Activated CD4-positive, alpha-beta memory T cell treated with anti-CD3 and anti-CD28 coated beads, Interleukin-2, amount 10 ng/mL, durations not matched to agents 7 days and 5 days (primary cell): ENCODE measurements around the gene MAGOHB. TPM values are rescaled to one million over a fixed set of nuclear protein-coding genes. Genes with fewer than 3 reads are reported as not detected.
"Not testable (repeated sequence)": the region's sequence is repeated elsewhere in the genome, so short reads cannot be mapped to it uniquely, and the experiment has no call there.

ENCODE experiments used
- CTCF ChIA-PET: fragments of 350-600 bp; sonication (Branson Sonifier 250); formaldehyde crosslinking; loops from one replicate; lab custom pipeline; 2021; ENCODE audit warnings: antibody characterized with exemption, inconsistent platforms; lab: Charles Lee
- POLR2A ChIA-PET: fragments of 350-600 bp; sonication (Branson Sonifier 250); formaldehyde crosslinking; loops from one replicate; lab custom pipeline; 2021; ENCODE audit warnings: antibody characterized with exemption; lab: Charles Lee
- DNase-seq: peaks from one replicate; pipeline ENCODE4 v3.0.0-alpha.2; 2020
- H3K27ac Mint-ChIP-seq: one replicate; pipeline ENCODE4 v1.8.0; 2021; ENCODE audit warnings: mild to moderate bottlenecking, mixed read lengths
- H3K27me3 Mint-ChIP-seq: one replicate; pipeline ENCODE4 v1.8.0; 2021; ENCODE audit warnings: mixed read lengths
- H3K36me3 Mint-ChIP-seq: one replicate; pipeline ENCODE4 v1.8.0; 2021; ENCODE audit warnings: low read depth, mixed read lengths
- H3K4me1 Mint-ChIP-seq: one replicate; pipeline ENCODE4 v1.8.0; 2021; ENCODE audit warnings: mixed read lengths
- H3K4me3 Mint-ChIP-seq: one replicate; pipeline ENCODE4 v1.8.0; 2021; ENCODE audit warnings: mild to moderate bottlenecking, mixed read lengths
- H3K9me3 Mint-ChIP-seq: one replicate; pipeline ENCODE4 v1.8.0; 2021; ENCODE audit warnings: mixed read lengths
- total RNA-seq, 2 experiments: library from RNA; stranded (reverse); gene quantifications; one replicate each; pipeline ENCODE4 v1.2.3, GENCODE V29; 2021

MAGOHB gene
- total RNA-seq, 2 experiments from 2014 or later, result 38.4 to 39.0 TPM

DNA sequence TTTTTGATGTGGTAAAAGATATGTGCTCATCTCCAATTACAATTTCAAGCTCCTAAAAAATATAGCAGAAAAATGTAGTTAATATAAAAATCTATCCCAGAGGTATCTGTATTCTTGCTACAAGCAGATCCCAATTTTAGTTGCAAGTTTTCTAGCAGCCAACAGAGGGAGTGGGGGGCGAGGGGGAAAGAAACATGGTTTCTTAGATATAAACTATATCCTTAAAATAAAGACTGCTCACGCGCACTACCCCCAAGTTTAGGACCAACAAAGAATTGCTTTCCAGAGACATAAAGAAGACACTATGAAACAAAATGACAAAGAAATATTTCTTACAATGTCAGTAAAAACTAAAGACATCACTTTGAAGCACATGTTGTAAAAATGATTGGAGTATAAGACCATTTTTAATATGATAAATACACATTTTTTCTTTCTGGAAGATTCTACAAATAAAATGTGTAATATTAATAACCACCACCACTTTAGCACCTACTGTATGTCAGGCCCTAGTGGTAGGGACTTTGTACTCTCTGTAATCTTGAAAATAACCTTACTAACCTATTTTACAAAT is 5.4 kb downstream of the MAGOHB start:
- CTCF ChIA-PET, result interaction anchor here (0.6 to 1.4 kb wide), 2 partner anchors 67 to 88 kb away, joined by 3 to 4 read pairs; no protein-coding TSS in a partner anchor
- peaks cover 27% of the 10 kb centered on the region for H3K4me1 Mint-ChIP-seq
- POLR2A ChIA-PET, result no interaction called here

DNA sequence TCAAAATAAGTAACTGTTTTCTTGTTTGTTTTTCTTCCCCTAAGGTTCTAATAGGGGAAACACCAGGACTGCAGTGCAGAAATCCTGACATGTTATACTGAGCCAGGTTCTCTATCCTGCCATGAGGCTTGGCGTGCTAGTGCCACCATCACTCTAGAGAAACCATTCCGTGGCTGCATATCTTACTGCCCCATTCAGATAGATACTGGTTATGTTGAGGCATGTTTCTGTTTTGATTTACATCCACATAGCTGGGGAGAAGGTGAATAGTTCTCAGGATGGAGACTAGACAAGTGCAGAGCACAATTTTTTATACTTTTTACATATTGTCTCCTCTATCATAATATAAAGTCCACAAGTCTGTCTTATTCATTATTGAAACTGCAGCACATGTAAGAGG is 11.5 kb downstream of the MAGOHB start:
- H3K27me3 Mint-ChIP-seq, result no peaks in the 10 kb centered on the region
- no peak overlapping the region for H3K4me3 Mint-ChIP-seq
- H3K9me3 Mint-ChIP-seq, result no peaks in the 10 kb centered on the region
- ChIA-PET CTCF (no interaction called here), POLR2A (interaction anchor here (4.0 kb wide), 1 partner anchor 12 kb away, joined by 20 read pairs; the partner anchor contains the start of gene MAGOHB)
- H3K36me3 Mint-ChIP-seq, result peaks cover 25% of the 10 kb centered on the region
- H3K4me1 Mint-ChIP-seq, result peaks cover 11% of the 10 kb centered on the region
- no peak overlapping the region for H3K27ac Mint-ChIP-seq
- no peak for DNase-seq

More for the DNA sequence above, 5.4 kb downstream of the MAGOHB start:
- DNase-seq, result no peak
- Mint-ChIP-seq H3K27ac (no peak overlapping the region), H3K27me3 (no peaks in the 10 kb centered on the region), H3K36me3 (peaks cover 38% of the 10 kb centered on the region), H3K4me3 (no peak overlapping the region), H3K9me3 (no peaks in the 10 kb centered on the region)

DNA sequence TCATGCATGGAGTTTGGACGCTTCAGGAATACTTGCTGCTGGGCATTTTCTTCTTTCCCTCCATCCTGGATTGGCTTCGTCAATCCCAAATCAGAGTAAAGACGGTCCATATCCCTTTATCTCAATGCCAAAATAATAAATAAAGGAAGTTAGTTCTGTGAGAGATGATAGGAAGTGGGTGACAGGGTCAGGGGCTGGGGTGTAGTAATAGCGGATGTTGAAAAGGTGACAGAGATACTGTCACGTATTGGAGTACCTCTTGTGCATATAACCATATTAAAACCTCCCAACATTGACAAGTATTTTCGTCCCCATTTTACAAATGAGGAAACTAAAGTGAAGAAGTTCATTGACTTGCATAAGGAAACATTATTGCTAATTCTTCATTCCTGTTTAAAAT is 12.4 kb downstream of the MAGOHB start:
- H3K4me3 Mint-ChIP-seq, result no peak overlapping the region

DNA sequence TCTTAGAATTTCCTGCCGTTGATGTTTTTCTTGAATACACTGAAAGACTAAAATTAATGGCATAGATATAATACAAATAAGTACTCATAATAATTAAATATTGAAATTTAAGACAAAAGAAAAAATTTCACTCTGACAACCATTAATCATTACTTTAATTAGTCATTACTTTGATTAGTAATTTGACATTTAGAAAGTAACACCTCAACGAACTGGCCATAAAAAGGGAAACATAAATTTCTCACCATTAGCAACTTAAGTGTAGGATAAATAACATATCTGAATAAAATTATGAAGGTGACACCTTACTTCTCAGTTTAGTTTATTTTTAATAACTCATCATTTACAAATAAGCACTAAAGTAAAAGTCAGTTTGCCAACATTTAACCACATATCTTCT is 17.5 kb downstream of the MAGOHB start:
- no peaks in the 10 kb centered on the region for H3K27me3 Mint-ChIP-seq
- no peak for DNase-seq
- no peaks in the 10 kb centered on the region for H3K4me1 Mint-ChIP-seq
- ChIA-PET CTCF (no interaction called here), POLR2A (no interaction called here)
- H3K9me3 Mint-ChIP-seq, result no peaks in the 10 kb centered on the region
- H3K27ac Mint-ChIP-seq, result no peak overlapping the region
- peaks cover 25% of the 10 kb centered on the region for H3K36me3 Mint-ChIP-seq
- H3K4me3 Mint-ChIP-seq, result no peak overlapping the region

More for the DNA sequence above, 12.4 kb downstream of the MAGOHB start:
- Mint-ChIP-seq H3K27me3 (no peaks in the 10 kb centered on the region), H3K4me1 (peaks cover 11% of the 10 kb centered on the region), H3K9me3 (no peaks in the 10 kb centered on the region), H3K36me3 (peaks cover 20% of the 10 kb centered on the region), H3K27ac (no peak overlapping the region)
- no peak for DNase-seq
- ChIA-PET POLR2A (interaction anchor here (4.0 kb wide), 1 partner anchor 13 kb away, joined by 20 read pairs; the partner anchor contains the start of gene MAGOHB), CTCF (no interaction called here)

DNA sequence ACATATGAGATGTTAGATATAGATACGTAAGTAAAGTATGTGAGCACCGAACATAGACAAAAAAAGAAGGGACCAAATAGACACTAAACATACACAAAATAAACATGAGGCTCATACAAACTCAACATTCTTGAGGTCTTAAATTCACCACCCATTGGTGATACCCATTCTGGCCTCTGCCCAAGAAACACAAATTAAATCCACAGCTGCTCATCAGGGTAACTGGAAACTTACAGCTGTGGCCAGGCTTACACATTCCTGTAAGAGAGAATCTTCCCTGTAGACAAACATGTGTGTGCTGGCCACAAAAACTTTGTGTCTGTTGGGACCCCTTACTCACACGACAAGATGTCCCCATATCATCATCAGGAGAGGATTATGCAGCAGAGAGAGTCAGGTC is 22.4 kb downstream of the MAGOHB start:
- Mint-ChIP-seq H3K27ac (no peak overlapping the region), H3K9me3 (no peaks in the 10 kb centered on the region), H3K4me3 (no peak overlapping the region), H3K4me1 (no peaks in the 10 kb centered on the region), H3K27me3 (no peaks in the 10 kb centered on the region), H3K36me3 (peaks cover 34% of the 10 kb centered on the region)
- no peak for DNase-seq
- CTCF ChIA-PET, result no interaction called here
- POLR2A ChIA-PET, result no interaction called here

DNA sequence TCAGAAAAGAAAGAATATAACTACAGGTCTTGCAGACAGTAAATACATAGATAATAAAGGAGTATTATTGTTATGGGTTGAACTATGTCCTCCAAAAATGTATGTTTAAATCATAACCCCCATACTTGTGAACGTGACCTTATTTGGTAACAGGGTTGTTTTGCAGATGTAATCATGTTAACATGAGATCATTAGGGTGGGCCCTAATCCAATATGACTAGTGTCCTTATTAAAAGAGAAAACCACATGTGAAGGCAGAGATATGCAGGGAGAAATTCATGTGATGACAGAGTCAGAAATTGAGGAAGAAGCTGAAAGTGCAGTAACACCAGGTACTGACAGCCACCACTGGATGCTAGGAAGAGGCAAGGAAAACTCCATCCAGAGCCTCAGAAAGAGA is 29.0 kb downstream of the MAGOHB start:
- ChIA-PET POLR2A (no interaction called here), CTCF (interaction anchor here (0.6 kb wide), 1 partner anchor 22 kb away, joined by 3 read pairs; no protein-coding TSS in a partner anchor)
- H3K36me3 Mint-ChIP-seq, result peaks cover 38% of the 10 kb centered on the region
- peaks cover 1% of the 10 kb centered on the region for H3K4me1 Mint-ChIP-seq
- H3K4me3 Mint-ChIP-seq, result no peak overlapping the region
- H3K9me3 Mint-ChIP-seq, result peaks cover 17% of the 10 kb centered on the region
- DNase-seq, result no peak
- no peak overlapping the region for H3K27ac Mint-ChIP-seq
- no peaks in the 10 kb centered on the region for H3K27me3 Mint-ChIP-seq

DNA sequence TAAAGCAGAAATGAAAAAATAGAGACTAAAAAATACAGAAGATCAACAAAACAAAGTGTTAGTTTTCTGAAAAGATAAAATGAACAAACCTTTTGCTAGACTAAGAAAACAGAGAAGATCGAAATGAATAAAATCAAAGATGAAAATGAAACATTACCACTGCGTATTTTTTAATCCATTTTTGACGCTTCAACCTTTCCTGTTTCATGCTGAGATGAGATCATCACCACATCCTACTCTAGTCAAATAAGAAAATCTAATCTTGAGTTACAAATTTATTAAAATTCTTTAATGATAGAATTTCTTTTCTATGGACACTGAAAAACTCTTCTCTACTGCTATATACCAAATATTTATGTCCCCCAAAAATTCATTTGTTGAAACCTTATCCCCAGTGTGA is 30.7 kb downstream of the MAGOHB start:
- CTCF ChIA-PET, result no interaction called here
- no peaks in the 10 kb centered on the region for H3K27me3 Mint-ChIP-seq
- H3K4me3 Mint-ChIP-seq, result no peak overlapping the region

DNA sequence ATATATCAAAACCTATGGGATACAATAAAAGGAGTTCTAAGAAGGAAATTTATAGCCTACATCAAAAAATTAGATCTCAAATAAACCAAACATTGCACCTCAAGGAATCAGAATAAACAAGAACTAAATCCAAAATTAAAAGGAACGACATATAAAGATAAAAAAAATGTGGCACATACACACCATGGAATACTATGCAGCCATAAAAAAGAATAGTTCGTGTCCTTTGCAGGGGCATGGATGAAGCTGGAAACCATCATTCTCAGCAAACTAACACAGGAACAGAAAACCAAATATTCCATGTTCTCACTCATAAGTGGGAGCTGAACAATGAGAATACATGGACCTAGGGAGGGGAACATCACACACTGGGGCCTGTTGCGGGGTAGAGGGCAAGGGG is 31.3 kb downstream of the MAGOHB start:
- POLR2A ChIA-PET, CTCF ChIA-PET: not testable (repeated sequence)

More for the DNA sequence above, 30.7 kb downstream of the MAGOHB start:
- Mint-ChIP-seq H3K9me3 (peaks cover 17% of the 10 kb centered on the region), H3K36me3 (peaks cover 32% of the 10 kb centered on the region), H3K27ac (no peak overlapping the region), H3K4me1 (peaks cover 1% of the 10 kb centered on the region)
- POLR2A ChIA-PET, result no interaction called here
- DNase-seq, result no peak

DNA sequence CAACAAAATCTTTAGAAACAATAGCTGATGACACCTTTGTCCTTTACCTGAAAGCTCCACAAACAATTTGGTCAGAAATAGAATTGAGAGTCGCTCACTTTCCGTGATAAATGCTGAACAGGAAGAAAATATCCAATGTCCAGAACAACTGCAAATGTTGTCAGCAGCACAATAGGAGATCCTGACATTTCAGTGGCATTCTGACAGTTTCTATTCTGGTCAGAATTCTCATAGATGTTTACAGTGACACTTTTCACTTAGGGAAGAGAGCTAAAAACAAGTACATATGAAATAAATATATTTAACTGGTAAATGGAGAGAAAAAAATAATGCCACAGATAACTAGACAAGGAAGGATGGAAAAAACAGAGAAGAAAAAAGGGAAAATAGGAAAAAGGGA is 39.1 kb downstream of the MAGOHB start:
- H3K36me3 Mint-ChIP-seq, result no peaks in the 10 kb centered on the region
- CTCF ChIA-PET, result no interaction called here
- POLR2A ChIA-PET, result no interaction called here

More for the DNA sequence above, 31.3 kb downstream of the MAGOHB start:
- peaks cover 28% of the 10 kb centered on the region for H3K36me3 Mint-ChIP-seq
- H3K27ac Mint-ChIP-seq, H3K4me3 Mint-ChIP-seq, H3K4me1 Mint-ChIP-seq, DNase-seq, H3K27me3 Mint-ChIP-seq: not testable (repeated sequence)
- peaks cover 17% of the 10 kb centered on the region for H3K9me3 Mint-ChIP-seq

DNA sequence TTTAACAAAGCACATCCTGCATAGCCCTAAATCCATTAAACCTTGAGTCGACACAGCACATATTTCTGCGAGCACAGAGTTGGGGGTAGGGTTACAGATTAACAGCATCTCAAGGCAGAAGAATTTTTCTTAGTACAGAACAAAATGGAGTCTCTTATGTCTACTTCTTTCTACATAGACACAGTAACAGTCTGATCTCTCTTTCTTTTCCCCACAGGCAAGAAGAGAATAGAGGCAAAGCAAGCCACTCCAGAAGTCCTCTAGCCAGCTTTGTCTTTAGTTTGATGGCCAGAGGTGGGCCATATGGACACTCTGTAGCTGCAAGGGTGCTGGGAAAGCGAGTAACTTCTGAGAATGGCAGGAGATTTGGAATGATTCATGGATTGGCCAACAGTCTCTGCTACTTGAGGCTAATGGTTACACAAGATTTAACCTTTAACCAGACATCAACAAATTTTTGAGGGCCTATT is 41.4 kb downstream of the MAGOHB start:
- H3K27ac Mint-ChIP-seq, DNase-seq, H3K4me1 Mint-ChIP-seq, H3K36me3 Mint-ChIP-seq, H3K9me3 Mint-ChIP-seq, CTCF ChIA-PET, POLR2A ChIA-PET, H3K4me3 Mint-ChIP-seq: not testable (repeated sequence)
- peaks cover 11% of the 10 kb centered on the region for H3K27me3 Mint-ChIP-seq

More for the DNA sequence above, 39.1 kb downstream of the MAGOHB start:
- H3K27me3 Mint-ChIP-seq, result peaks cover 5% of the 10 kb centered on the region
- DNase-seq, result no peak
- no peak overlapping the region for H3K4me3 Mint-ChIP-seq
- no peak overlapping the region for H3K27ac Mint-ChIP-seq
- H3K9me3 Mint-ChIP-seq, result no peaks in the 10 kb centered on the region
- no peaks in the 10 kb centered on the region for H3K4me1 Mint-ChIP-seq

DNA sequence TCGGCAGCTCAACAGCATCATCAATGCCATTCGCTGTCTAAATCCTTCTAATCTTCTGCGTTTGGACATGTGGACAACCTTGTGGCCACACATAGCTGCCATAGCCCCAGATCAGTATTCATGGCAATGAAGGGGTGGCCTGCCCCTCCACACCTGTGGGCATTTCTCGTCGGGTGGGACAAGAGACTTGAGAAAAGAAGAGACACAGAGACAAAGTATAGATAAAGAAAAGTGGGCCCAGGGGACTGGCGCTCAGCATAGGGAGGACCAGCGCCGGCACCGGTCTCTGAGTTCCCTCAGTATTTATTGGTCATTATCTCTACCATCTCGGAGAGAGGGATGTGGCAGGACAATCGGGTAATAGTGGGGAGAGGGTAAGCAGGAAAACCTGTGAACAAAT is 42.3 kb downstream of the MAGOHB start:
- CTCF ChIA-PET, result interaction anchor here (1.3 kb wide), 1 partner anchor 126 kb away, joined by 3 read pairs; no protein-coding TSS in a partner anchor
- POLR2A ChIA-PET, result no interaction called here
- H3K27me3 Mint-ChIP-seq, result peaks cover 16% of the 10 kb centered on the region
- no peak overlapping the region for H3K4me3 Mint-ChIP-seq
- no peak overlapping the region for H3K27ac Mint-ChIP-seq
- H3K9me3 Mint-ChIP-seq, result no peaks in the 10 kb centered on the region
- DNase-seq, result no peak
- no peaks in the 10 kb centered on the region for H3K36me3 Mint-ChIP-seq
- H3K4me1 Mint-ChIP-seq, result no peaks in the 10 kb centered on the region

DNA sequence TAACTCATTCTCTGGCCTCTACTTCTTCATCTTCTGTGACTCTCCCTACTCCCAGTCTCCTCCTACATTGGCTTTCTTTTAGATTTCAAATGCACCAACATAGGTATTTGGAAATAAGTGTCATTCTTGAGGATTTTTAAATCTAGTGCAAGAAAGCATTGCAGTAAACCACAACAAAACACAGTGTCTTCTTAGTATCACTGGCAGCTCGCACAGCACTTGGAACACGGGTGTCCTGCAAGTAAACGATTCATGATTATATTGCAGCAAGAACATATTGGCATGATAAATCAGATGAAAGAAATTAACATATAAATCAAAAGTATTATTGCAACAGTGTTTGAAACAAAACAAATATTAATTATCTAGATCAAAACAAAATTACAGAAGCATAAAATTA is 45.6 kb downstream of the MAGOHB start:
- Mint-ChIP-seq H3K4me3 (no peak overlapping the region), H3K4me1 (no peaks in the 10 kb centered on the region), H3K36me3 (no peaks in the 10 kb centered on the region), H3K27ac (no peak overlapping the region), H3K9me3 (no peaks in the 10 kb centered on the region), H3K27me3 (peaks cover 30% of the 10 kb centered on the region)
- ChIA-PET CTCF (no interaction called here), POLR2A (no interaction called here)
- no peak for DNase-seq

DNA sequence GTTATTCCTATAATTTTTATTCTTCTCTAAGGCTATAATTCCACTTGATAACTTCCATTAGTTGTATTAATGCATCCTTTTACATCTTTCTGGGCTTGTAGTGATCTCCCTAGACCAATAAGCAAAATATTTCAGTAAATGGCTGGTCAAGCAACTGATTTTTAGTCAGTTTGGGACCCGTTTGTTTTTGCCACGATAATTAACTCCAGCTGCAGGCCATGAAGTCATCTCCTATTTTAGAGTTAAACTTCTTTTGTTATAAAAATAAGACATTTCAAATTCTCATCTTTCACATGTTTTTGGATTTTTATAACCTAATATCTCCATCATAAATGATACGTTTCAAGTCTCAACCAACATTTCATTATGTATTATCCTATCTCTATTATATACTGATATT is 49.4 kb downstream of the MAGOHB start:
- Mint-ChIP-seq H3K4me1 (no peaks in the 10 kb centered on the region), H3K27ac (no peak overlapping the region), H3K27me3 (peaks cover 36% of the 10 kb centered on the region)

DNA sequence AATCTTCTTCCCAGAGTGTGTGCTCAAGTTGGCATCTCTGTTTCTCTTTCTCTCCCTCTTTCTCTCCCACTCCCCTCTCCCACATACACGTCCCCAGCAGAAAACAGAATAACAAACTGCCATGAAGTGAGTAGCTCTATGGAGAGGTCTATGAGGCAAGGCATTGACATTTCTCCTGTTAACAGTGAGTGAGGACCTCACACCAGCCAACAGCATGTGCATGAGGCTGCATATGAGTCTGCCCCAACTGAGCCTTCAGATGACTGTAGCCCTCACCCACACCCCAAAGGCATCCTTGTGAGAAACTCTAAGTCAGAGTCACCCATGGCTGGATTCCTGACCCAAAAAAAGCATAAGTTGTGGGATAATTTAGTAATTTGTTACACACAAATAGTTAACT is 50.4 kb downstream of the MAGOHB start:
- H3K27me3 Mint-ChIP-seq, result peaks cover 41% of the 10 kb centered on the region
- POLR2A ChIA-PET, result no interaction called here
- H3K4me3 Mint-ChIP-seq, result no peak overlapping the region
- CTCF ChIA-PET, result interaction anchor here (0.9 to 2.8 kb wide), 4 partner anchors 9 to 410 kb away, joined by 3 to 14 read pairs (median 8); no protein-coding TSS in a partner anchor
- no peaks in the 10 kb centered on the region for H3K36me3 Mint-ChIP-seq
- H3K4me1 Mint-ChIP-seq, result no peaks in the 10 kb centered on the region
- no peak for DNase-seq
- no peaks in the 10 kb centered on the region for H3K9me3 Mint-ChIP-seq
- H3K27ac Mint-ChIP-seq, result no peak overlapping the region

More for the DNA sequence above, 49.4 kb downstream of the MAGOHB start:
- H3K4me3 Mint-ChIP-seq, result no peak overlapping the region
- ChIA-PET CTCF (interaction anchor here (0.9 to 2.6 kb wide), 2 partner anchors 198 to 328 kb away, joined by 3 to 14 read pairs; no protein-coding TSS in a partner anchor), POLR2A (no interaction called here)
- H3K9me3 Mint-ChIP-seq, result no peaks in the 10 kb centered on the region
- H3K36me3 Mint-ChIP-seq, result no peaks in the 10 kb centered on the region
- no peak for DNase-seq
